HepG2 (cell line): ENCODE results near the gene SLC1A4. TPM values are rescaled to one million over a fixed set of nuclear protein-coding genes. Genes with fewer than 3 reads are reported as not detected.

ENCODE experiments used
- CENPX ChIP-seq: sonication (generic); formaldehyde crosslinking; IDR thresholded peaks from 2 replicates; pipeline ENCODE4 v1.9.0; 2021; ENCODE audit warnings: mild to moderate bottlenecking, missing genetic modification reagents, moderate library complexity
- ELF3 ChIP-seq: IDR thresholded peaks from 2 replicates; pipeline ENCODE4 v1.6.1; 2016; ENCODE audit warnings: missing genetic modification reagents, missing compliant biosample characterization
- GATA4 ChIP-seq: sonication (generic); IDR thresholded peaks from 2 replicates; pipeline ENCODE4 v1.6.1; 2016; ENCODE audit warnings: antibody characterized with exemption, low read depth, borderline replicate concordance
- HNF1A ChIP-seq, 2 experiments: sonication (generic) in 1 of 2; formaldehyde crosslinking in 1 of 2; IDR thresholded peaks; 2 replicates each; pipeline versions ENCODE4 v1.4.0 to v1.6.1; 2016 to 2020; ENCODE audit warnings: borderline replicate concordance in 1 of 2, low read depth in 1 of 2, mild to moderate bottlenecking in 1 of 2, missing genetic modification reagents in 1 of 2
- MLX ChIP-seq: IDR thresholded peaks from 2 replicates; pipeline ENCODE4 v1.6.1; 2016
- MYNN ChIP-seq: sonication (generic); formaldehyde crosslinking; IDR thresholded peaks from 2 replicates; pipeline ENCODE4 v1.4.0; 2020; ENCODE audit warnings: mild to moderate bottlenecking, low read depth, missing genetic modification reagents
- NFRKB ChIP-seq: fragments of 450-650 bp; IDR thresholded peaks from 2 replicates; pipeline ENCODE4 v1.6.1; 2017
- NR2F6 ChIP-seq, 2 experiments: IDR thresholded peaks; 2 replicates each; pipeline ENCODE4 v1.6.1; 2016; ENCODE audit warnings: antibody characterized with exemption in 1 of 2, mild to moderate bottlenecking in 1 of 2
- SMAD1 ChIP-seq: sonication (generic); formaldehyde crosslinking; IDR thresholded peaks from 2 replicates; pipeline ENCODE4 v1.4.0; 2020; ENCODE audit warnings: missing genetic modification reagents, low read depth, mild to moderate bottlenecking, borderline replicate concordance
- SRSF4 ChIP-seq: fragments of 200-400 bp; formaldehyde crosslinking; IDR thresholded peaks from one replicate; pipeline ENCODE4 v1.6.1; 2018; ENCODE audit warnings: mild to moderate bottlenecking, low read depth, low read length, moderate library complexity; ENCODE audit not compliant: poor library complexity, severe bottlenecking
- TRAFD1 ChIP-seq: sonication (generic); formaldehyde crosslinking; IDR thresholded peaks from 2 replicates; pipeline ENCODE4 v1.5.1; 2020; ENCODE audit warnings: missing genetic modification reagents, mild to moderate bottlenecking, borderline replicate concordance
- ZNF296 ChIP-seq: sonication (generic); formaldehyde crosslinking; conservative IDR thresholded peaks from 2 replicates; pipeline ENCODE4 v1.5.0; 2020; ENCODE audit warnings: mild to moderate bottlenecking, missing genetic modification reagents
- ZNF567 ChIP-seq: sonication (generic); formaldehyde crosslinking; IDR thresholded peaks from 2 replicates; pipeline ENCODE4 v1.8.1; 2023; ENCODE audit warnings: mild to moderate bottlenecking, missing genetic modification reagents, borderline replicate concordance
- ZNF7 ChIP-seq: IDR thresholded peaks from 2 replicates; pipeline ENCODE4 v1.6.1; 2016; ENCODE audit warnings: missing biosample characterization, missing genetic modification reagents
- ZNF775 ChIP-seq: sonication (generic); formaldehyde crosslinking; IDR thresholded peaks from 2 replicates; pipeline ENCODE4 v1.4.0; 2020; ENCODE audit warnings: missing genetic modification reagents, mild to moderate bottlenecking, moderate library complexity, borderline replicate concordance
- polyA plus RNA-seq, 8 experiments: library from polyadenylated mRNA; depleted of rRNA in 3 of 8; stranded (reverse) in 7 of 8; unstranded in 1 of 8; fragments of >200 nt; fragmentation: Illumina TruSeq in 4 of 8; extraction: Trizol in 4 of 8; gene quantifications; 2 replicates each; pipeline versions ENCODE4 v1.2.1 to v1.2.3, GENCODE V29; 2011 to 2016; ENCODE audit warnings: low read depth in 4 of 8, missing spikeins in 1 of 8, mixed read lengths in 1 of 8; ENCODE audit not compliant: insufficient read depth in 1 of 8
- total RNA-seq, 5 experiments: library from RNA; depleted of rRNA; stranded (reverse); fragments of >200 nt; fragmentation: Illumina TruSeq; extraction: Trizol; gene quantifications; 2 replicates each; pipeline ENCODE4 v1.2.3, GENCODE V29; 2016; ENCODE audit warnings: low read depth in 1 of 5
- TF ChIP-seq, protein P1 (sequence below): sonication (generic); formaldehyde crosslinking; IDR thresholded peaks from 2 replicates; pipeline ENCODE4 v1.4.0; 2020; ENCODE audit warnings: mild to moderate bottlenecking, missing genetic modification reagents

SLC1A4 gene
- total and polyA plus RNA-seq, 2 of the 13 experiments (the other 11 are each of a cell fraction or from before 2014, with no cell fraction given) = 21.0 to 39.6 TPM

DNA sequence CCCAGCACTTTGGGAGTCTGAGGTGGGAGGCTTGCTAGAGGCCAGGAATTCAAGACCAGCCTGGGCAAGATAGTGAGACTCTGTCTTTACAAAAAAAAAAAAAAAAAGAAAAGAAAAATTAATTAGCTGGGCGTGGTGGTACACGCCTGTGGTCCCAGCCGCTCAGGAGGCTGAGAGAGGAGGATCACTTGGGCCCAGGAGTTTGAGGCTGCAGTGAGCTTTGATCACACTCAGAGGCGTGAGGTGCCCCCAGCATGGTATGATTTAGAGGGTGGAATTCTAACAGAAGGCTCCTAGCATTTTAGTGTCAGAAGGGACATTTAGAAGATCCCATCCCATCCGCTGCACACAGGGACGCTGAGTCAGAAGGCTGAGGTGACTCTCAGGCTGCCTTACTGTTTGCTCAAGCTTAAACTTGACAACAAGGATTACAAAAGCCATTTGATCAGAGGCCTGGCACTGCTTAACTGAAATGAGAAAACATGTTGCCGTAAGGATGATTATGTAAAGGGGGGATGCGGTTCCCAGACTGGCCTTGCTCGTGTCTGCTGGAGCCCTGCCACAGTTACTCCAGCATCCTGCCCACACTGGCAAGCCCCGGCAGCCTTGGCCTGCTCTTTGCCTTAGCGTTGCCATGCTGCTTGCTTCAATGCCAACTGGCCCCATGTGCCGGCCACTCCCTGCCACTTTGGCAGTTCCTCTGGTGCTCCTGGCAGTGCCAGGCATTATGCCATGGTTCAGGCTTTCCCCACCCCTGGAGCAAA lies 45.6 kb upstream of the SLC1A4 start (continued):
- no peak for TF ChIP-seq TRAFD1 (CRISPR knock-in tag)
- TF ChIP-seq ZNF775 (CRISPR knock-in tag) = no peak
- TF ChIP-seq CENPX (CRISPR knock-in tag) = no peak
- TF ChIP-seq ZNF296 (CRISPR knock-in tag) = no peak
- TF ChIP-seq MYNN (CRISPR knock-in tag) = no peak
- TF ChIP-seq NFRKB = no peak
- TF ChIP-seq MLX (CRISPR knock-in tag) = 0 out of 2 replicates have a peak, but pooled peaks have one; percentile 39
- TF ChIP-seq ELF3 (CRISPR knock-in tag) = peak; percentile 71
- TF ChIP-seq, protein P1, sequence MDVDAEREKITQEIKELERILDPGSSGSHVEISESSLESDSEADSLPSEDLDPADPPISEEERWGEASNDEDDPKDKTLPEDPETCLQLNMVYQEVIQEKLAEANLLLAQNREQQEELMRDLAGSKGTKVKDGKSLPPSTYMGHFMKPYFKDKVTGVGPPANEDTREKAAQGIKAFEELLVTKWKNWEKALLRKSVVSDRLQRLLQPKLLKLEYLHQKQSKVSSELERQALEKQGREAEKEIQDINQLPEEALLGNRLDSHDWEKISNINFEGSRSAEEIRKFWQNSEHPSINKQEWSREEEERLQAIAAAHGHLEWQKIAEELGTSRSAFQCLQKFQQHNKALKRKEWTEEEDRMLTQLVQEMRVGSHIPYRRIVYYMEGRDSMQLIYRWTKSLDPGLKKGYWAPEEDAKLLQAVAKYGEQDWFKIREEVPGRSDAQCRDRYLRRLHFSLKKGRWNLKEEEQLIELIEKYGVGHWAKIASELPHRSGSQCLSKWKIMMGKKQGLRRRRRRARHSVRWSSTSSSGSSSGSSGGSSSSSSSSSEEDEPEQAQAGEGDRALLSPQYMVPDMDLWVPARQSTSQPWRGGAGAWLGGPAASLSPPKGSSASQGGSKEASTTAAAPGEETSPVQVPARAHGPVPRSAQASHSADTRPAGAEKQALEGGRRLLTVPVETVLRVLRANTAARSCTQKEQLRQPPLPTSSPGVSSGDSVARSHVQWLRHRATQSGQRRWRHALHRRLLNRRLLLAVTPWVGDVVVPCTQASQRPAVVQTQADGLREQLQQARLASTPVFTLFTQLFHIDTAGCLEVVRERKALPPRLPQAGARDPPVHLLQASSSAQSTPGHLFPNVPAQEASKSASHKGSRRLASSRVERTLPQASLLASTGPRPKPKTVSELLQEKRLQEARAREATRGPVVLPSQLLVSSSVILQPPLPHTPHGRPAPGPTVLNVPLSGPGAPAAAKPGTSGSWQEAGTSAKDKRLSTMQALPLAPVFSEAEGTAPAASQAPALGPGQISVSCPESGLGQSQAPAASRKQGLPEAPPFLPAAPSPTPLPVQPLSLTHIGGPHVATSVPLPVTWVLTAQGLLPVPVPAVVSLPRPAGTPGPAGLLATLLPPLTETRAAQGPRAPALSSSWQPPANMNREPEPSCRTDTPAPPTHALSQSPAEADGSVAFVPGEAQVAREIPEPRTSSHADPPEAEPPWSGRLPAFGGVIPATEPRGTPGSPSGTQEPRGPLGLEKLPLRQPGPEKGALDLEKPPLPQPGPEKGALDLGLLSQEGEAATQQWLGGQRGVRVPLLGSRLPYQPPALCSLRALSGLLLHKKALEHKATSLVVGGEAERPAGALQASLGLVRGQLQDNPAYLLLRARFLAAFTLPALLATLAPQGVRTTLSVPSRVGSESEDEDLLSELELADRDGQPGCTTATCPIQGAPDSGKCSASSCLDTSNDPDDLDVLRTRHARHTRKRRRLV (CRISPR knock-in tag) = no peak
- no peak for TF ChIP-seq ZNF567 (CRISPR knock-in tag)
- TF ChIP-seq GATA4 = no peak
- no peak for TF ChIP-seq SMAD1
- TF ChIP-seq ZNF7 (CRISPR knock-in tag) = no peak
- no peak for TF ChIP-seq SRSF4
- TF ChIP-seq NR2F6 (IDR thresholded peaks at IDR 0.05) = peak; percentile 50; the same call in 1 of the 2 replicates
- TF ChIP-seq NR2F6 (CRISPR knock-in tag; IDR thresholded peaks at IDR 0.05) = peak; percentile 72; the same call in 1 of the 2 replicates
- TF ChIP-seq HNF1A (IDR thresholded peaks at IDR 0.05; ENCODE audit: low read depth) = peak; percentile 39; the same call in 1 of the 2 replicates
- TF ChIP-seq HNF1A (CRISPR knock-in tag; IDR thresholded peaks at IDR 0.05; ENCODE audit: borderline replicate concordance) = peak; percentile 51; the same call in 1 of the 2 replicates
